GM04504 (cell line): ENCODE measurements around the gene KIF16B.
"Not testable (repeated sequence)": the region's sequence is repeated elsewhere in the genome, so short reads cannot be mapped to it uniquely, and the experiment has no call there.

Experiments used
- DNase-seq: peaks from one replicate; pipeline ENCODE4 v3.0.0-alpha.2; 2012; ENCODE audit warnings: low read depth

Gene KIF16B

DNA sequence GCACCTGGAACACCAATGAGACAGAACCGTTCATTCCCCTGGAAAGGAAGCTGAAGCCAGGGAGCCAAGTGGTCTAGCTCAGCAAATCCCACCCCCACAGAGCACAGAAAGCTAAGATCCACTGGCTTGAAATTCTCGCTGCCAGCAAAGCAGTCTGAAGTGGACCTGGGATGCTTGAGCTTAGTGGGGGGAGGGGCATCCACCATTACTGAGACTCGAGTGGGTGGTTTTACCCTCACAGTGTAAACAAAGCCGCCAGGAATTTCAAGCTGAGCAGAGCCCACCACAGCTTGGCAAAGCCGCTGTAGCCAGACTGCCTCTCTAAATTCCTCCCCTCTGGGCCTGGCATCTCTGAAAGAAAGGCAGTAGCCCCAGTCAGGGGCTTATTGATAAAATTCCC, 53.1 kb downstream of the KIF16B start:
- no peak for DNase-seq

DNA sequence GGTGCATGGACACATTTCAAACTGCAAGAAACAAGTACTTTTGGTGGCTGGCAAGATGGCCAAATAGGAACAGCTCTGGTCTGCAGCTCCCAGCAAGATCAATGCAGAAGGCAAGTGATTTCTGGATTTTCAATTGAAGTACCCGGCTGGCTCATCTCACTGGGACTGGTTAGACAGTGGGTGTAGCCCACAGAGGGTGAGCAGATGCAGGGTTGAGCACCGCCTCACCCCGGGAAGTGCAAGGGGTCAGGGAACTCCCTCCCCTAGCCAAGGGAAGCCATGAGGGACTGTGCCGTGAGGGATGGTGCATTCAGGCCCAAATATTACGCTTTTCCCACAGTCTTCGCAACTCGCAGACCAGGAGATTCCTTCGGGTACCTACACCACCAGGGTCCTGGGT, 53.6 kb downstream of the KIF16B start:
- not testable (repeated sequence) for DNase-seq

DNA sequence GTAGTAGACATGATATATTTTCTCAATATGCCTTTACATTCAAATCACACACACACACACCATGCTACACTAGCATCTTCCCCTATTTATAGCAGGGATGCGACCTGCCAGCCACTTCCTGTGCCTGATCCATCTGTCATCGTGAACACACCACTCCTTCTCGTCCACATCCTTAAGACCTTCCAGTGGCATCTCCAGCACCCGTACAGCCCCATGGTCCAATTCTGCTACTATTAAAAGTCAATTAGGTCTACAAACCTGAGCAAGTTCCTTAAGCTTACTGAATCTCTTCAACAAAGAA, 54.5 kb downstream of the KIF16B start:
- no peak for DNase-seq

DNA sequence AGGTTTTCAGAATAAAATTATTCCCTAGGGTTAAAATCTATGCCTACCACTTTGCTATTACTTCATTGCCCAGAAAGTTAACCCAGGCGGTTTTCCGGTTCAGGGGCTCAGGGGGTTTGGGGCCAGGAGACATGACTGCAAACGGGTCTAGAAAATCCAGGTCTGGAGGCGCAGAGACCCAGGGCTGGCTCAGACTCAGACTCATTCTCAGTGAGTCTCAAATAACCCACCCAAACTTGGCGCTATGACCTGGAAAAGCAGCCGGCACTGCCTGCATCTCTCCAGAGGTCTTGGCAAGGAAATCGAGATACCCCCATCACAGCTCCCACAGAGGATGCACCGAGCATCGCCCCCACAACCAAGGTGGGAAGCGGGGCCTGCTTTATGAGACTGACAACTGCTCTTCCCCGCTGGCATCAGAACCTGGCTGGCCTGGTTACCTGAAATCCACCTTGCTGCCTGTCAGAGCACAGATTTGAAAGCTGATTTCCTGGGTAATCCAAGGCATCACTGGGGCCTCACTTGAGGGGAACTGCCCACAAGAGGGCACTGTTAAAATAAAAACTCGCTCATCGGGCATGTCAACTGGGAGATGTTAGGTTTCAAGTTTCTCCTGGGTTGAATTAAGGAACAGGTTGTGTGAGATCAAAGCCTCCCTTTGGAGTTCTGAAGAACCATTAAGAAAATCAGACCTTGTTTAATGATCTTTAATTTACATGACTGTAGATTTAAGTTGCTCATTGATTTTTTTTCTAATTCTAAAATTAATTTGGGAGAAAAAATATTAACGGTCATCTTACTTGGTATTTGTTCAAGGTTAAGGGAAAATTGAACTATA, 55.1 kb downstream of the KIF16B start:
- DNase-seq = no peak

DNA sequence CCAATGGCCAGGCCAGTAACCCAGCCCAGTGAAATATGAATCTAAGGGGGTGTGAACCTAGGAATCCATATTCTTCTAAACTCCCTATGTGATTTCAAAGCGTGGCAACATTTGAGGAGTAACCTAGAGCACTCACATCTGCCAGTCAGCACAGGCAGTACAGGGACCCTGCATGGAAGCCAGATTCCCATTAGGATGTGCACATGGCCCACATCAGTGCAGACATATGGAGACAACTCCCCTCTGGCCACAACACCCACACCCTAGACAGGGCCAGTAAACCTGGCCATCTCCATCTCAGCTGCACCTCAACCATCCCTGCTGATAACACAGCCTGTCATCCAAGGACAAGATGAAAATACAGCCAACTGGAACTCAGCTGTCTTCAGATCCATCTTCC, 56.5 kb downstream of the KIF16B start:
- no peak for DNase-seq

DNA sequence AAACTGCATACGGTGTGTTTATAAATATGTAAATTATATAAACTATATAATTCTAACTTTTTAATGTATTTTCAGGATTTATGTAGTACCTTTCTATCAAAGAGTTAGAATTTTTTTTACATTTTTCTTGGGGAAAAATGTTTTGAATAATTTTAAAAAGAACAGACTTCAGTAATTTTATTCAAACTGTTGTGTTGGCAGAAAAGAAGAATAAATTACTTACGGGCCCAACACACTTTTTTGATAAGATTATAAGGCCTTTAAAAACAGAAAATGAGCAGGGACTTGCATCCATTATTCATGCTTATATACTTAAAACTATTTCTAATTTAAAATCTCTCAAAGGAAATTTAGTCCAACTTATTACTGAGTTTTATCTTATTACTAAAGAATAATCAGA, 58.2 kb downstream of the KIF16B start:
- DNase-seq = no peak

DNA sequence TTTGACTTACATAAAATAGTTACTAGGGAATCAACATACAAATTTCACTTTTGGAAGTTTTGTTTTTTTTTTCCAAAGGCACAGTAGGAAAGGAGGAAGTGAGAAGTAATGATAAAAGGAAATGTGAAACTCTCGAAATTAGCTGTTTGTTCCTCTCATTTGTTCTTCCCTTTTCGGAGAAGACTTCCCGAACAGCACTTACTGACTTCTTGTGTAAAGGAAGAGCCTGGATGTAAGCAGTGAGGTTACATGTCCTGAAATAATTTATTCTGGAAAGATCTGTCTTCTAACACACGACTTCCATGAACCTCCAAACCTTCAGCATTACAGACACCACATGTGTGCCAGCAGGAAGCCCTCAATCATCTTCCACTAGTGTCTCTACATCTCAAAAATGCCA, 59.1 kb downstream of the KIF16B start:
- DNase-seq = no peak

DNA sequence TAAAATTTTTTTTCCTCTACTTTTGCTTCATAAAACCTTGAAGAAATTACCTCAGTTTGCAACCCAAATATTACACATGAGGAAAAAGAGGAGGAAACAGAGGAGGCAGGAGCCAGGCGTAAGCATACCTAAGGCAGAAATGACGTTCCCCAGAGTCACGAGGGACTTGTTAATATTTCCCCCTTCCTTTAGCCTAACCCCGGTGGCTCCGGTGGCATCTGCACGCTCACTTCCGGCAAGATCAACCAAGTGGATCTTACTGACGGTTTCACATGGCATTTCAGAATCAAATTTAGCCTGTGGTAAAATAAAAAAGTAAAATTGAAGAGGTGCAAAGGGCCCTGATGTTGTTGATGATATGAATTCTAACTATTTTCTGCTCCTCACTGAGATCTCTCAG, 67.4 kb downstream of the KIF16B start:
- no peak for DNase-seq

DNA sequence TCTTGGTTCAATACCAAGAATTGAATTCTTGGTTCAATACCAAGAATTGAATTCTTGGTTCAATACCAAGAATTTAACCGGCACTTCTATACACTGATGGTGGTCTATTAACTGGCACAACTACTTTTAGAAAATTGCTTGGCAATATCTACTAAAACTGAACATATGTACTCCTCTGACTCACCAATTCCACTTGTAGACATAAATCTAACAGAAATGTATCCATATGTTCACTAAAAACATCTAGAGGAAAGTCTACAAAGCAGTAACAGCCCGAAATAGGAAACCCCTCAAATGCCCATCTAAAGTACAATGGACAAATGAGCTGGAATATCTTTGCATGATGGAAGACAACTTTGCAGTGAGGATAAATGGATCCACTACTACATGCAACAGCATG, 71.9 kb downstream of the KIF16B start:
- DNase-seq = no peak

DNA sequence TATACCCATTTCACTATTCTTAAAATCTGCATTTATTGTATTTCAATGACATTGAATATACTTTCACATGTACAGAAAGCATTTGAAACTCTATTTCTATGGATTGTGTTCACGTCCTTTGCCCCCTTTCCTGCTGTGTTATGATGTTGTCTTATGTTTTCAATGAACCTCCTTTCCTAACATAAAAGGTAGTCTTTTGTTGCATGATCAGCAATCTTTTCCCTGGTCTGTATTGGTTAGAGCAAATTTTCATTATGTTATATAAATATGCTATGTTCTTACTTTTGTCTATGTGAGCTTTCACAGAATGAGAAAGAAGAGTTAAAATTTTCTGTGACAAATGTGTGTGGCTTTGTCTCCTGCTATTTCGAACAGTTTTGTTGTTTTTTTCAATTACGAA, 73.1 kb downstream of the KIF16B start:
- no peak for DNase-seq

DNA sequence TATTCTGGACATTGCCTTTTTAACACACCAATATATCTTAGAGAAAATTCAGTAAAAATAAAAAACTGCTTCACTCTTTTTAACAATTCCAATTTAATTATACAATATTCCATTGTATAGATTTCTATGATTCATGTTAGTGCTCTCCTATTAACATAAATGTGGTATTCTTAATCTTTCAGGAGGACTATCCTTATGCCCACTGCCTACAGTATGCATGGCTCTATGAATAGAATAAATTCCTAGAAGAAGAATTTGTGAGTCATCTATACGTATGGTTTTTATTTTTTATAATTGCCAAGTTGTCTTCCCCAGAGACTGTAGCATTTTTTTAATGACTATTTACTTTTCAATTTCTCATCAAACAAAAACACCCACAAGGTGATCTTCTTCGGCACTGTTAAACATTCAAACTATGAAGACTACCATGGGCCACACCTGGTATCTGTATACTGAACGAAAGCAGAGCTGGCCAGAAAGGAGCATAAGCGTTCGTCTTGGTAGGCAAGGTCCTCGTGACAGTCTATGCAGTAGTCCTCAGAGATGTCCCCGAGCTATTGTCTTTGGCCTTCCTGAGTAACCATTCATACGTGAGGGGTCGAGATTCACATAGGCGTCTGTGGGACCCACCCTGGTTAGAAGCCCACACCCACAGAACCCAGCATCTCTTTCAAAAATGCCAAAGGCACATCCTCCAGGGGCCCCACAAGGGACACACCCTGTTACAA, 74.6 kb downstream of the KIF16B start:
- no peak for DNase-seq

DNA sequence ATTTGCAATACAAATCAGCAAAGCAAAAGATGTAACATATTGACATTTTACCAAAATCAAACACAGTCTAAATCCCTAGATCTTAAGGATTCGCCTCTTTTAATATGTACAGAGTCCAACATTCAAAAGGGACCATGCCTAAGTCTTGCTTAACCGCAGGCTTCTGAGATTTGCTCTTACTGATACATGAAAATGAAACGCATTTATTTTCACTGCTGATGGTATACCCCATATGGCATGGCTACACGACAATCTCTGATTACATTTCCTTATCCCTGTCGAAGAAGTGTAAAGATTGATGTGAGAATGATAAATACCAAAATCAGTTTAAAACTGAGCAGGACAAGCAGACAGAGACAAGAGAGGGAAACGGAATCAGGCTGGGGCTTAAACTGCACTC, 75.4 kb downstream of the KIF16B start:
- no peak for DNase-seq

DNA sequence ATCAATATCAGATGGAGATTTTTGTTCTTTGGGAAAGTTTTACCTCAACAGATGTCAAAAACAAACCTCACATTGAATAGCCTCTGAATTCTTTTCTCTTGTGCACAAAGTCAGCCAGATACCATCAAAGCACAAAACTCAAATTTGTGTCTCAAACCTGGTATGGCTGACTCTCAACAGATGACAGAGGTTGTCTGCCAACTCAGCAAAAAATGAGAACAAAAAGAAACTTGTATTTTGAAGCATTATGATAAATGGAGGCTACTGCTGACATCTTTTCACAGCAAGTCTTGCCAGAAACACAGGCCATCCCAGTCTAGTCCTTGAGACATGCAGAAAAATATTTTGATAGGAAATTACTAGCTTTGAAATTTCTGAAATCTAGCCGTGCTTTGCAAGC, 79.8 kb downstream of the KIF16B start:
- DNase-seq = no peak

DNA sequence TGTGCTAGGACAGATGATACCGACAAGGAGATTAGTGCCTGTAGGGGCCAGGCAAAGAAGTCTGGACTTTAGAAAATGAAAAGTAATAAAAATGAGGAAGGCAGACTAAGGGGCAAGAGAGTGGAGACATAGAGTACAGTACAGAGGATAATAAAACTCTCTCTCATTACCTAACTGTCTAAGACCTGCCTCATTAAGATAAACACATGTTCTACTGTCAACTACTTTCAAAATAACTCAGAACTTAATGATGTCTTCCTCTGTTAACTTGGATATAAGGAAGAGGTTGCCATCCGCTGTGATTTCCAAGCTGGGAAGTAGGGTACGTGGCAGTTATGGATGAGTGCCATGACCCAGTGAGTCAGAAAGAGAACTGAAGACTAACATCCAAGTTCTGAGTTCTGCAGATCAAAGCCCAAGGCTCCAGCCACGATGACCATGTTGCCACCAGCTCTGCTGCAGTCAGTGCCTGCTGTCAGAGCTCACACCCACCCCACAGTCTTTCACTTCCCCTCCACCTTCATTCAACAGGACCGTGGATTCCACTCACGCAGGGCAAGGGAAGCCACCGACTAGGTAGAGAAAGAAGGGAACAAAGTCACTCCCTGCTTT, 81.8 kb downstream of the KIF16B start:
- no peak for DNase-seq

DNA sequence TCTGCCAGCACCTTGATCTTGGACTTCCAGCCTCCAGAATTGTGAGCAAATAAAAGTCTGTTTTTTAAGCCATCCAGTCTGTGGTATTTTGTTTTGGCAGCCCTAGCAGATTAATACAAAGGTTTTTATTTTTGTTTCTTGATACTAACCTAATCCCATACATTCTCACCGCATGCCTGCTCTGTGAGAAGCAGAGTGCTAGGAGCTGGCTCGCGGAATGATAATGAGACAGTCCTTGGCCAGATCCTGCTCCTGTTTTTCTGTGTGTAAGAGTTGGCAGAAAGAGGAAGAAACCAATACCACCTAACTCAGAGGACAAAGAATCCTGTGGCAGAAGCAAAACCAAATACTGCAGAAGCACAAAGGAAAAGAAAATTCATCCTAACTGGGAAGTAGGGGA, 82.6 kb downstream of the KIF16B start:
- DNase-seq = no peak

DNA sequence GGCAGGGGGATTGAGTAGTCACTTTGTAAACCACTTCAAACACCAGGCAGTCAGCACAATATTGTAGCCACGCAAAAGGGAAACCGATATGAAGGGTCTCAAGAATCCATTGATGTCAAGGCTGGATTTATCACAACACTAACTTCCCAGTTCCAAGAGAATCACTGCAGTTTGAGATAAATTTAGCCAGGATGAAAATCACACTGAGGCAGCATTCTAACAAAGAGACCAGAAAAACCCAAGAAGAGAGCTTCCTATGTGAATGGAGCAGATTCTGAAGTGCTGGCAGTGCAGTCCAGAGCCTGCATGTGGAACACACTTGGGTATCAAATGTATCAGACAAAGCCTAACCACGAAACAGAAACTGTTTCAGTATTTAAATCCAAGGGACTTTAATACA, 84.6 kb downstream of the KIF16B start:
- no peak for DNase-seq

DNA sequence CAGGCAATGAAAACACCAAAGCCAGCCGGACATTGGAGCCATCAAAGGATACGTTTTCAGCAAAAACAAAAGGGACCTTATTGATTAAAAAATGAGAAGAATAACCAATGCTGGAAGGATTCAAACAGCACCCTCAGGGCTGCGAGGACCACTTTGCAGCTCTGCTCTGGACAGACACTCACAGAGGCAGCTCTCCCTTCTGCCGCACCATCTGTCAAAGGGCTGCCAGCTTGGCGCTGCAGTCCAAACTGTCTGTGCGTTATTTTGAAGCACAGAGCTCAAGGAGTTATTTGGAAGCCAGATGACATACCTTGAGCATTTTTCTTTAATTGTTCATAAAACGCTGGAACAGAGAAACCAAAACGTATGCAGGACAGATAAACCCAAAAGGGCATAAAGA, 85.2 kb downstream of the KIF16B start:
- no peak for DNase-seq

DNA sequence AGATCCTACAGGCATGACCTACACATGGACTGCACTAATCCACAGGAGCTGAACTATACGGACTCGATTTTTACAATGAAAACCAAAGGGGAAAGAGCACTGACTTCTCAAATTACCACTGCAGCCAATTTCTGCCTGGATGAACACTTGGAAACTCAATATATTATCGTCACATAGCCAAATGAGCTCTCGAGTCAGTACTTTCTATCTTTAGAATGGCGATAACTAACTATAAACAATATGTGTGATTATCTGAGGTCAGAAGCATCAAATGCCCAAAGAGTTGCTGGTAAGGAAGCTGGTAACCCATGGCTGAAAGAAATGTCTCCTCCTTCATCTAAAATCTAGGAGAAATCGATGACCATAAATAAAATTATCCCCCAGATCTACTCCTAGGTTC, 86.7 kb downstream of the KIF16B start:
- DNase-seq = no peak

DNA sequence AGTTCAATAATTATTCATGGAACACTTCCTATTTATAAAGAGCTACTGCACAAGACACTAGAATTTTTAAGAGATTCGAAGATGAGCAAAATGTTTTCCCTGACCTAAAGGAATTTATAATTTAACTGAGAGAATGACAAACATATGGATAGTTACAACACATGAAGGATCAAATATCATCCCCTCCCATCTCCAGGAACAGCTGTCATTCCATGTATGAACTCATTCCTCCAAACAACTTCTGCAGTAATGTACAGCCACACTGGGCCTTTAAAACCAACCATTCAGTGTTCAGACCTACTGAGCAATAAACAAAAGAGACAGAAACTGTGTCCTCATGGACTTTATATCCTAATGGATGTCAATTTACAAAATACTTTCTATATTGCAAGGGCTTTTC, 87.8 kb downstream of the KIF16B start:
- no peak for DNase-seq

DNA sequence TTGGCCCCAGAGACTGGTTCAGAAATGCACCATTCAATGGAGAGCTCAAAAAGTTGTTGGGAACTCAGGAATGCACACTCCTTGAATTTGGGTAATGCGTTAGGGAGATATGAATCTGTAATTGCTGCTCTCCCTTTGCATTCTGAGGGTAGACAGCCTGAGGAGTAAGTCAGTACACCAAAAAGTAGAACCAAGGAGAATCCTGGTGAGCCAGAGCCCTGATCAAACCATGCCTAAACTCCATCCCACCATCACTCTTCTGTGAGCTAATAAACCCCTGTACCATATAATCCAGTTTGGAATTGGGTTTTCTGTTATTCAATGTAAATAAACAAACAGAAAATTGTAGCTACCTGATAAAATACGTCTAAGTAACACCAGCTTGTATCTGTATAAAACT, 90.2 kb downstream of the KIF16B start:
- no peak for DNase-seq

DNA sequence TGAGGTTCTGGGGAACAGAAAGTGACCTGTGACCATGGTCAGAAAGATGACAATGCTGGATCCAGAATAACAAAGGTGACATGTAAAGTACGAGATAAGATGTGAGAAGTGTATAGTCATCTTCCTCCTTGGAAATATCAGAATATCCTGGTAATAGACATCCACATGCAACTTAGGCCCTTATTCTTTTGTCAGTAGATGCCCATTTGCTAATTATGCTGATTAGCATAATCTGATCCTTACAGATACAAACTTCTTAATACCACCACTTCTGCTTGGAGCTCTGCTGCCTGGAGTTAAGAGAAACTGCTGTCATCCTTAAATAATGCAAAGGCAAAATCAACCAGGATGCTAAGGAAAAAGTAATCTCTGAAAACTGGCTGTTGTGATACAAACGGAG, 91.3 kb downstream of the KIF16B start:
- no peak for DNase-seq

DNA sequence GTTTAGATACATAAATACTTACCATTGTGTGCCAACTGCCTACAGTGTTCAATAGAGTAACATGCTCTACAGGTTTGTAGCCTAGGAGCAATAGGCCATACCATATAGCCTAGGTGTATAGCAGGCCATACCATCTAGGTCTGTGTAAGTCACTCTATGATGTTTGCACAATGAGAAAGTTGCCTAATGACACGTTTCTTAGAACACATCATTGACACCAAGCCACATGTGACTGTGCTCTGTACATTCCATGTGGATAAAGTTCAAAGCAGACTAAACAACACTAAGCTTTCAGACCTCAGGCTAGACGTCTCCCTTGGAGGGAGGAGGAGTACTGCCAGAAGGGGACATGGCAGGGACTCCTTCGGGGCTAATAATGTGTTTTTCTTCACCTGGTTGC, 93.6 kb downstream of the KIF16B start:
- DNase-seq = no peak

DNA sequence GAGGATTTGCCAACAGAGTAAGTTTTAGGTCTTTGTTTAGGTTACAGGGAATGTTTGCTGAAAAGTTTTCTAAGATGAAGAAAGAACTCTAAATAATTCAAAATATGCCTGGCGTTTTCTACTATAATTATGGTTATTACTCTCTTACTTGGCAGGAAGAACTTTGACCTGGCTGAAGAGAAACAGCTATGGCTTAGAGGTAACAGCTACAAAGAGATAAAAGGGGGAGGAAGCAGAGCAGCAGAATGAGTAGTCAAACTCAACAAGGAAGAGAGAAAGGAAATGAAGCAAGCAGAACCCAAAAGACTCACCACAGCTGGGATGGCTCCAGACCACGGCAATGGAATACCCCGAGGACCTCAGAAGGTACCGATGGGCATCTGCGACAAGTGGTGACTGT, 95.6 kb downstream of the KIF16B start:
- DNase-seq = no peak

DNA sequence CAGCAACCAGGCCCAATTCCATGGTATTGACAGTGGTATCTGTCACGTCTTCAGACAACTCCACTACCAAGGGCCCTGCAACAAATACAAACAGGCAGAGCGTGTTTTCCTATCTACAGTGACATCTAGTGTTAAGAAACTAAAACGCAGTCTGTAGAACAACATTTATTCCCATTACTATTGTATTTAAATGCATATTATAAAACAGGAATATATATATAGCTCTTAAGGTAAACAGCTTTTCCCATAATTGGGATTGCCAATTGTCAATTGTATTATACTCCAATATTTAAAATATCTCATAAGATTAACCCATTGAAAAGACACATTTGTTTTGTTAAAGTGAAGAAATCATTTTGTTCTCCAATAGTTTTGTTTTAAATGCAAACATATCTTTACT, 97.2 kb downstream of the KIF16B start:
- no peak for DNase-seq
